ENCODE data around the gene DYRK1B.
"Not testable (repeated sequence)": the region's sequence is repeated elsewhere in the genome, so short reads cannot be mapped to it uniquely, and the experiment has no call there.

DNA sequence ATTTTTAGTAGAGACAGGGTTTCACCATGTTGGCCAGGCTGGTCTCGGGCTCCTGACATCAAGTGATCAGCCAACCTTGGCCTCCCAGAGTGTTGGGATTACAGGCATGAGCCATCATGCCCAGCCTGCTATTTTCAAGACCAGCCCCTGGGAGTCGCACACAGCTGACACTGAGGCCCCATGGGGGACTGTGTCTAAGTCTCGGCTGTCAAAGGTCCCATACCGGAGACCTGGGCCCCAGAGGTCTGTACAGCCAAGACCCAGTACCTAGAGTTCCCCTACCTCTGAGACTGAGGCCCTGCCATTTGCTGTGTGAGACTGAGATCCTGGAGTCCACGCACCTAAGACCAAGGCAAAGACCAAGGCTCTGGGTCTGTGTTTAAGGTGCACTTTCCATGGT, 46.3 kb upstream of the DYRK1B start:
- TF ChIP-seq, protein P1, sequence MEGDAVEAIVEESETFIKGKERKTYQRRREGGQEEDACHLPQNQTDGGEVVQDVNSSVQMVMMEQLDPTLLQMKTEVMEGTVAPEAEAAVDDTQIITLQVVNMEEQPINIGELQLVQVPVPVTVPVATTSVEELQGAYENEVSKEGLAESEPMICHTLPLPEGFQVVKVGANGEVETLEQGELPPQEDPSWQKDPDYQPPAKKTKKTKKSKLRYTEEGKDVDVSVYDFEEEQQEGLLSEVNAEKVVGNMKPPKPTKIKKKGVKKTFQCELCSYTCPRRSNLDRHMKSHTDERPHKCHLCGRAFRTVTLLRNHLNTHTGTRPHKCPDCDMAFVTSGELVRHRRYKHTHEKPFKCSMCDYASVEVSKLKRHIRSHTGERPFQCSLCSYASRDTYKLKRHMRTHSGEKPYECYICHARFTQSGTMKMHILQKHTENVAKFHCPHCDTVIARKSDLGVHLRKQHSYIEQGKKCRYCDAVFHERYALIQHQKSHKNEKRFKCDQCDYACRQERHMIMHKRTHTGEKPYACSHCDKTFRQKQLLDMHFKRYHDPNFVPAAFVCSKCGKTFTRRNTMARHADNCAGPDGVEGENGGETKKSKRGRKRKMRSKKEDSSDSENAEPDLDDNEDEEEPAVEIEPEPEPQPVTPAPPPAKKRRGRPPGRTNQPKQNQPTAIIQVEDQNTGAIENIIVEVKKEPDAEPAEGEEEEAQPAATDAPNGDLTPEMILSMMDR (conservative IDR thresholded peaks at IDR 0.05): not testable (repeated sequence)
- not testable (repeated sequence) for TF ChIP-seq EZH2 (IDR thresholded peaks at IDR 0.05; ENCODE audit: low read depth)

Measured in PC-9 (cell line).